A673 (cell line): ENCODE results near the gene LCAT.
"Not testable (repeated sequence)": the region's sequence is repeated elsewhere in the genome, so short reads cannot be mapped to it uniquely, and the experiment has no call there.

Experiments used
- EZH2 ChIP-seq: fragments of 200-600 bp; sonication (generic); IDR thresholded peaks from 2 replicates; pipeline ENCODE4 v1.6.1; 2017; ENCODE audit warnings: borderline replicate concordance, low read depth, mild to moderate bottlenecking, mixed read lengths, antibody characterized with exemption, low read length; ENCODE audit not compliant: poor library complexity, severe bottlenecking
- TF ChIP-seq, protein P1 (sequence below): fragments of 300-800, 200-600 bp; sonication (generic); conservative IDR thresholded peaks from 2 replicates; pipeline ENCODE4 v1.5.1; 2017; ENCODE audit warnings: low read depth, mild to moderate bottlenecking, antibody characterized with exemption, low read length, moderate library complexity, mixed read lengths

DNA sequence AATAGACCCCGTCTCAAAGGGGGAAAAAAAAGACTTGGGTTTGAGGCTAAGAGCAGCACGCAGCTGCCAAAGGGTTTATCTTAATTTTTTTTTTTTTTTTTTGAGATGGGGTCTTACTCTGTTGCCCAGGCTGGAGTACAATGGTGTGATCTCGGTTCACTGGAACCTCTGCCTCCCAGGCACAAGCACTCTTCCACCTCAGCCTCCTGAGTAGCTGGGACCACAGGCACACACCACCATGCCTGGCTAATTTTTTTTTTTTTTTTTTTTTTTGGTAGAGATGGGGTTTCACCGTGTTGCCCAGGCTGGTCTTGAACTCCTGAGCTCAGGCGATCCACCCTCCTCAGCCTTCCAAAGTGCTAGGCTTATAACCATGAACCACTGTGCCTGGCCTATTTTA lies 6.2 kb downstream of the LCAT start:
- TF ChIP-seq, protein P1, sequence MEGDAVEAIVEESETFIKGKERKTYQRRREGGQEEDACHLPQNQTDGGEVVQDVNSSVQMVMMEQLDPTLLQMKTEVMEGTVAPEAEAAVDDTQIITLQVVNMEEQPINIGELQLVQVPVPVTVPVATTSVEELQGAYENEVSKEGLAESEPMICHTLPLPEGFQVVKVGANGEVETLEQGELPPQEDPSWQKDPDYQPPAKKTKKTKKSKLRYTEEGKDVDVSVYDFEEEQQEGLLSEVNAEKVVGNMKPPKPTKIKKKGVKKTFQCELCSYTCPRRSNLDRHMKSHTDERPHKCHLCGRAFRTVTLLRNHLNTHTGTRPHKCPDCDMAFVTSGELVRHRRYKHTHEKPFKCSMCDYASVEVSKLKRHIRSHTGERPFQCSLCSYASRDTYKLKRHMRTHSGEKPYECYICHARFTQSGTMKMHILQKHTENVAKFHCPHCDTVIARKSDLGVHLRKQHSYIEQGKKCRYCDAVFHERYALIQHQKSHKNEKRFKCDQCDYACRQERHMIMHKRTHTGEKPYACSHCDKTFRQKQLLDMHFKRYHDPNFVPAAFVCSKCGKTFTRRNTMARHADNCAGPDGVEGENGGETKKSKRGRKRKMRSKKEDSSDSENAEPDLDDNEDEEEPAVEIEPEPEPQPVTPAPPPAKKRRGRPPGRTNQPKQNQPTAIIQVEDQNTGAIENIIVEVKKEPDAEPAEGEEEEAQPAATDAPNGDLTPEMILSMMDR = not testable (repeated sequence)
- TF ChIP-seq EZH2 = not testable (repeated sequence)
